IPS DF 19.7 (cell line): ENCODE measurements around the gene CPN1.
"Not testable (repeated sequence)": the region's sequence is repeated elsewhere in the genome, so short reads cannot be mapped to it uniquely, and the experiment has no call there.

Experiments
- DNase-seq: peaks from one replicate; pipeline ENCODE4 v3.0.0-alpha.2; 2013; ENCODE audit warnings: low read depth, low spot score

CPN1 gene

DNA sequence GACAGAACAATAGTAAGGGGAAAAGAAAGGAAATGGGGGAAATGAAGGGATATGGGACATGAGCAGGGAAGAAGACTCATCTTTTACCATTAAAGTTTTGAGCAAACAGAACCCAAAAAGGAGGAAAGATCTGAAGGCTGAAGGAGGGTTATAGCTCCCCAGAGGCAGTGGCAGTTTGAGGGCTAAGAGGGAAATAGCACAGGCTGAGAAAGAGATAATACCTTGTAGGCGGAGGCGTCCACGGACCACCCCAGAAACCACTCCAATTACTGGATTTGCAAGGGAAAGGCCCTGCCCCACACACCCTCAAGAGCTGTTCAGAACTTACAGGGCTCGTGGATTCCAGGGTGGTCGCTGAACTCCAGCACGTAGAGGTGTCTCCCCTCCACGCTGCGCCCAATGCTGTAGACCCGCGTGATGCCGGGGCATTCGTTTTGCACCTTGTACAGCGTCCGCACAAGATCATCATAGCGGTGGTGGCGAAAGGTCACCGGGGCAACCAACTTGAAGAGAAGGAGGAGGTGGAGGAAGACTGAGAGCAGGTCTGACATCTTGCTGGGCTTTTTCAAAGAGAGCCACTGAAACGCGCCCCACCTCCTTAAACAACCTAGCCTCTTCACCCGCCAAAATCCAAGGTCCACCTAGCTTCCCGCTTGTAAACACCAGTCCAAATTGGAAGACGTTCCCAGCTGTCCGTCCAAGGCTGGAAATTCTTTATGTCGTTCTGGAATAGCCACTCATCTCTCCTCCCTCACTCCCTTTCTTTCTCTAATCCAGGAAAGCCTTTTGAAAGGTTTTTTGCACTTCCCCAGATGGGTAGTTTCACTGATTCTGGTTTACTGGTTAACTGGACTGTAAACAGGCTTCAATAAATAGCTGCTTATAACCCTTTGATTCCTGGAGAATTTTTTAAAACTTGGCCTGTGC is at the start of gene CPN1:
Gene CPN1, minus strand, starts transcription at position 795 of the 927 bp plus-strand sequence. Its CDS starts 244 bp downstream, at position 551.
- no peak for DNase-seq

DNA sequence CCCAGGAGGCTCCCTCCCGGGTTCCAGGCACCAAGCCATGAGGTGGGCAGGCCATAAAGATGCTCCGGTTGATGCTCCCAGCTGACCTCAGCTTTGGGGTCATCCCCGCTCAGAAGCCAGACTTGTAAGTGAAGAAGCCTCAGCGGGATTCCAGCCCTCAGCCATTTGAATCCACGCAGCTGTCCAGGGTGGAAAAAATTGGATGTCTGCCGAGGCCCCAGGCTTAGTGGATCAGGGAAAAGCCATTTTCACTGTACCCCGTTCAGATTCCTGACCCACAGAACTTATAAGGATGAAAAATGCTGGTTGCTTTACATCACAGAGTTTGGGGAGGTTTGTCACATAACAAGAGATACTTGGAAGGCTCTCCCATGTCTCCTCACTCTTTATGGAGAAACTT is 49.2 kb upstream of the CPN1 start:
- DNase-seq: no peak

GRCh38 chr10:100129424-100129823 is 47.8 kb upstream of the CPN1 start:
- no peak for DNase-seq

GRCh38 chr10:100128951-100129350 is 47.3 kb upstream of the CPN1 start:
- DNase-seq: no peak

DNA sequence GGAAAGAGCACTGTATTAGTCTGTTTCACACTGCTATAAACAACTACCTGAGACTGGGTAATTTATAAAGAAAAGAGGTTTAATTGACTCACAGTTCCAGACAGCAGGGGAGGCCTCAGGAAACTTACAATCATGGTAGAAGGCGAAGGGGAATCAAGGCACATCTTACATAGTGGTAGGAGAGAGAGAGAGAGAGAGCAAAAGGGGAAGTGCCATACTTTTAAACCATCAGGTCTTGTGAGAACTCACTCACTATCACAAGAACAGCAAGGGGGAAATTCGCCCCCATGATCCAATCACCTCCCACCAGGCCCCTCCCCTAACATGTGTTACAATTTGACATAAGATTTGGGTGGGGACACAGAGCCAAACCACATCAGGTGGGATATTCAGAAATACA is 43.7 kb upstream of the CPN1 start:
- DNase-seq: not testable (repeated sequence)

GRCh38 chr10:100124097-100124496 is 42.4 kb upstream of the CPN1 start:
- DNase-seq: no peak

GRCh38 chr10:100122780-100123179 is 41.1 kb upstream of the CPN1 start:
- DNase-seq: no peak

DNA sequence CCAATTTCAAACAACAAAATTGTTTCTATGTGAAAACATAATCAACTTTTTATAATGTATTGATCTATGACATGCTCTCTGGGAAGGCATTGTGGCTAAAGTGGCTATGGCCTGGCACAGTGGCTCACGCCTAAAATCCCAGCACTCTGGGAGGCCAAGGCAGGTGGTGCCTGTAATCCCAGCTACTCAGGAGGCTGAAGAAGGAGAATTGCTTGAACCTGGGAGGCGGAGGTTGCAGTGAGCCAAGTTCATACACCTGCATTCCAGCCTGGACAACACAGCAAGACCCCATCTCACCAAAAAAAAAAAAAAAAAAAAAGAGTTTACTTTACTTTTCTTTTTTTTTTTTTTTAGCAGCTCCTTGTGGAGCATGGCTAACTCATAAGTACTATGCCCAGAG is 38.9 kb upstream of the CPN1 start:
- DNase-seq: no peak

- no peak for DNase-seq
Observed at GRCh38 chr10:100119726-100120125, 38.1 kb upstream of the CPN1 start.

- DNase-seq: no peak
Observed at GRCh38 chr10:100114976-100115770, 33.5 kb upstream of the CPN1 start.

GRCh38 chr10:100114460-100114859 is 32.8 kb upstream of the CPN1 start:
- DNase-seq: no peak

DNA sequence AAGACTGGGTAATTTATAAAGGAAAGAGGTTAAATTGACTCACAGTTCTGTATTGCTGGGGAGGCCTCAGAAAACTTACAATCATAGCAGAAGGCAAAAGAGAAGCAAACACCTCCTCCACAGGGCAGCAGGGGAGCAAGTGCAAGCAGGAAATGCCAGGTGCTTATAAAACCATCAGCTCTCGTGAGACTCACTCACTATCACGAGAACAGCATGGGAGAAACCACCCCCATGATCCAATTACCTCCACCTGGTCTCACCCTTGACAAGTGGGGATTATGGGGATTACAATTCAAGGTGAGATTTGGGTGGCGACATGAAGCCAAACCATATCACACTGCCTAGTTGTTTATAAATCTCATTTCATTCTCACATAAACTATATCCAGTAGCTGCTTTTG is 28.0 kb upstream of the CPN1 start:
- no peak for DNase-seq

DNA sequence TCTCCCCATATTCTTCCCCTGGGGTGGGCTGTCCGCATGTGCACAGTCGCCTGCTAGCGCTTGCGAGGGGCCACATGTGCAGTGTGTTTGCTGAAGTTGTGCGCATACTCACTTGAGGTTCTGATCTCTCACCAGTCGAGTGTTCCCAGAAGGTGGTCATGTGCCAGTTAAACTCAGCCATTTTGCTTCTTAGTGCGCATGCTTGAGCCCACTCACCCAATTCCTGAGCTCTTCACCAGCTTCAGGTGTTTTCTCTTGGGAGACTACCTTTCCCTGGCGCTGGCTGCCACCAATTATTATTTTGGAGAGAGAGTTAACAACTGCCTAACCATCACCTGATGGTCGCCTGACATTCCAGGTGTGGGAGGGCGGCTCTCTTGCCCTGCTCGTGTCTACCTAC is 25.2 kb upstream of the CPN1 start:
- no peak for DNase-seq

- no peak for DNase-seq
Observed at GRCh38 chr10:100104300-100104699, 22.6 kb upstream of the CPN1 start.

- DNase-seq: no peak
Observed at GRCh38 chr10:100103581-100103980, 21.9 kb upstream of the CPN1 start.

GRCh38 chr10:100101192-100102076 is 19.8 kb upstream of the CPN1 start:
- no peak for DNase-seq

DNA sequence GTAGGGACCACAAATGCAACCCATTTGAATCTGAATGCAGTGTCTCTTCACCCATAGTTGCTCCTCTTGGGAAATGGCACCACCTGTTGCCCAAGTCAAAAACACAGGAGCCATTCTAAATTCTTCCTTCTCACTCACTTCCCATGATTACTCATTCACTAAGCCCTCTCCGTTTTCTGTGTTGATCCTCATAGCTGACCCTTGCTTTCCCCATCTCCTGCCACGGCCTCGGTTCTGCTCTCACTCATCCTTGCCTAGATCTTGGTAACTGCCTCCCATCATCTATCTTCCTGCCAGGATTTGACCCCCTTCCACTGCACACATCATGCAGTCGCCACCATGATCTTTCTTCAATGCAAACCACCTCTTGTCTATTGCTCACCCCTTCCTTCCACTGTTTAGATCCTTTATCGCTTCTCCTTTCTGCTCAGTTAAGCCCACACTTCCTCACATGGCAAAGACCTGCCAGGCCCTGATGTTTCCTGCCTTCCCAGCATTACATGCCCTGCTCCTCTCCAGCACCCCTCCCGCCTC is 19.0 kb upstream of the CPN1 start:
- no peak for DNase-seq

- no peak for DNase-seq
Observed at GRCh38 chr10:100089241-100089640, 7.6 kb upstream of the CPN1 start.

DNA sequence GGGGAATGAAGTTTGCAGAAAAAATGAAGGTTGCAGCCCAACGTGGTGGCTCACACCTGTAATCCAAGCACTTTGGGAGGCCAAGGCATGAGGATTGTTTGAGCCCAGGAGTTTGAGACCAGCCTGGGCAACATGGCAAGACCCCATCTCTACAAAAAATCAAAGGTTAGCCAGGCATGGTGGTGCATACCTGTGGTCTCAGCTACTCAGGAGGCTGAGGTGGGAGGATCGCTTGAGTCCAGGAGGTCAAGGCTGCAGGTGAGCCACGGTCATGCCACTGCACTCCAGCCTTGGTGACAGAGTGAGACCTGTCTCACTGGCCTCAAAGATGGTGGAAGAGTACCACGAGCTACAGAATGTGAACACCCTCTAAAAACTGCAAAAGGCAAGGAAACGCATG is 5.0 kb upstream of the CPN1 start:
- not testable (repeated sequence) for DNase-seq

DNA sequence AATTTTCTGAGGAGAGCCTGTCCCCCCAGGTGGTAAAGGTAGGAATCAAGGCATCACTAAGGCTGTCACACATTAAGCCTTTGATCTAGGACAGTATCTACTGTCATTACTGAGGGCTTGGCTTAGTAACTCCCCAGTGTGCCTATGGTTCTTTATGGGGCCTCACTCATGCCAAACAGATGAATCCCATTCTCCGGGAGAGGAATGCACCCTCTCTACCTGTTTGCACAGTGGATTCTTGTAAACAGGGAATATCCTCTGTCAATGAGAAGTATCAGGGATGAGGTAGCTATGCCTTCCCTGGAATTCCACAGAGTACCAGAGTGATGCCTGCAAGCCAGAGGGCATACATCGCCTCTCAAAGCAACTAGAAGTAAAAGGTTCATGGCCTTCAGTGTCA is 3.9 kb upstream of the CPN1 start:
- DNase-seq: no peak

- DNase-seq: no peak
Observed at GRCh38 chr10:100083623-100084022, 2.0 kb upstream of the CPN1 start.
